Pancreas (tissue), 10 donors: ENCODE data around the gene DHRSX. TPM values are rescaled to one million over a fixed set of nuclear protein-coding genes. Genes with fewer than 3 reads are reported as not detected.

ENCODE experiments used
- ATAC-seq, 4 donors: fragments of 200-7000 bp; cut with Tn5 transposase; one replicate each; pipeline versions ENCODE4 v1.8.0 to v1.9.1; 2020; ENCODE audit warnings: mild to moderate bottlenecking in 4 of 4, moderate library complexity in 4 of 4
- DNase-seq, 6 donors: peaks; one replicate each; pipeline ENCODE4 v3.0.0-alpha.2; 2020
- FAIRE-seq: peaks from 2 replicates; lab custom pipeline; 2012; peaks lifted over from hg19 to GRCh38; lab: Jason Lieb, UNC
- H3K27ac ChIP-seq, 4 donors: fragments of 200-600 bp; sonication (generic); 1 replicate in 3 of 4; 2 replicates in 1 of 4; pipeline versions ENCODE4 v1.5.0 to v1.8.0; 2020
- H3K27me3 ChIP-seq, 4 donors: fragments of 200-600 bp; one replicate each; pipeline ENCODE4 v1.8.0; 2021
- H3K36me3 ChIP-seq, 3 donors: fragments of 200-600 bp; sonication (generic) in 1 of 3; one replicate each; pipeline versions ENCODE4 v1.5.0 to v1.8.0; 2020 to 2021
- H3K4me1 ChIP-seq, 3 donors: fragments of 200-600 bp; one replicate each; pipeline ENCODE4 v1.8.0; 2021
- H3K4me3 ChIP-seq, 4 donors: fragments of 200-600 bp; sonication (generic) in 2 of 4; one replicate each; pipeline versions ENCODE4 v1.5.0 to v1.8.0; 2020 to 2021
- H3K9me3 ChIP-seq, 4 donors: fragments of 200-600 bp; one replicate each; pipeline ENCODE4 v1.8.0; 2021
- WGBS, 2 donors: extraction: QIAGEN DNeasy Blood & Tissue Kit; methylation state at CpG; one replicate each; pipeline ENCODE4 v1.1.7; 2013; 5-methylcytosine and 5-hydroxymethylcytosine counted together
- intact Hi-C, 3 donors: fragments of 100-400 bp; cut with DNase I; formaldehyde crosslinking; loops; one replicate each; pipeline versions ENCODE4 v1.11.1 to v1.14.2; 2022
- polyA plus RNA-seq, 2 donors: library from polyadenylated mRNA; stranded (reverse); fragments of 200-250 nt; gene quantifications; one replicate each; pipeline ENCODE4 v1.2.3, GENCODE V29; 2013
- total RNA-seq, 6 donors: library from RNA; stranded (reverse); fragmentation: NEBNext Ultra II Directional in 4 of 6; extraction: Animal tissue kit (Norgen Biotek cat#: 25700) in 4 of 6; gene quantifications; one replicate each; pipeline versions ENCODE4 v1.2.1 to v1.2.4, GENCODE V29; 2021 to 2023
- TF ChIP-seq, protein P1 (sequence below), 4 donors: fragments of 200-600 bp; sonication (generic) in 3 of 4; IDR thresholded peaks; one replicate each; pipeline versions ENCODE4 v1.5.0 to v1.8.0; 2021; ENCODE audit warnings: antibody characterized with exemption in 4 of 4
- donor health status: healthy with polysubstance abuse.
- donor health status: DM: no; HTN: no; CAD: no; lungs with moderate emphysema.
- donor health status: DM: no; HTN: no; CAD: no.
- donor health status: control.
- donor health status: control.
- donor health status: Bipolar disorder and iron deficiency.
- donor health status: DM: yes; HTN: yes; CAD: no.
- donor health status: DM: no; HTN: no; CAD: no.
- donor health status: DM: no; HTN: no; CAD: no.
- donor health status: DM: yes; HTN: yes; CAD: no.

Gene DHRSX
- total and polyA plus RNA-seq, 8 donors, result 8.1 to 26.5 (median 17.2) TPM

DNA sequence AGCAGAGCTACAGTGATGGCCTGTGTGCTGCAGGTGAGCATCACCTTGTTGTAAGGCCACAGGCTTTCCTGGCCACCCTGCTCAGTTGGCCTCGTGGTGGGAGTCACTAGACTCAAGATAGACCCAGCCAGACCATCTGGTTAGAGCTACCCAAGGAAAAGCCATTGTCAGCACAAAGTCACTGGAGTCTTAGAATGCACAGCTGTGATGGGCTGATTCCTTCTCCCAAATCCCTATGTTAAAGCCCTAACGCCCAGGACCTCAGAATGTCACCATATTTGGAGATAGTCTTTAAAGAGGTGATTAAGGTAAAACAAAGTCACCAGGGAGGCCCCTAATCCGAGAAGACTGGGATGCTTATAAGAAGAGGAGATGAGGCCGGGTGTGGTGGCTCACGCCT is 173.4 kb downstream of the DHRSX start:
- FAIRE-seq, result no peak
- DNase-seq, result no peak
- ATAC-seq, result no peak
- Histone ChIP-seq H3K4me1 (no peaks in the 10 kb centered on the region), H3K4me3 (no peak overlapping the region), H3K9me3 (no peaks in the 10 kb centered on the region), H3K27ac (no peak overlapping the region), H3K27me3 (no peaks in the 10 kb centered on the region), H3K36me3 (no peaks in the 10 kb centered on the region)
- intact Hi-C loops, result no loop called here
- TF ChIP-seq, protein P1, sequence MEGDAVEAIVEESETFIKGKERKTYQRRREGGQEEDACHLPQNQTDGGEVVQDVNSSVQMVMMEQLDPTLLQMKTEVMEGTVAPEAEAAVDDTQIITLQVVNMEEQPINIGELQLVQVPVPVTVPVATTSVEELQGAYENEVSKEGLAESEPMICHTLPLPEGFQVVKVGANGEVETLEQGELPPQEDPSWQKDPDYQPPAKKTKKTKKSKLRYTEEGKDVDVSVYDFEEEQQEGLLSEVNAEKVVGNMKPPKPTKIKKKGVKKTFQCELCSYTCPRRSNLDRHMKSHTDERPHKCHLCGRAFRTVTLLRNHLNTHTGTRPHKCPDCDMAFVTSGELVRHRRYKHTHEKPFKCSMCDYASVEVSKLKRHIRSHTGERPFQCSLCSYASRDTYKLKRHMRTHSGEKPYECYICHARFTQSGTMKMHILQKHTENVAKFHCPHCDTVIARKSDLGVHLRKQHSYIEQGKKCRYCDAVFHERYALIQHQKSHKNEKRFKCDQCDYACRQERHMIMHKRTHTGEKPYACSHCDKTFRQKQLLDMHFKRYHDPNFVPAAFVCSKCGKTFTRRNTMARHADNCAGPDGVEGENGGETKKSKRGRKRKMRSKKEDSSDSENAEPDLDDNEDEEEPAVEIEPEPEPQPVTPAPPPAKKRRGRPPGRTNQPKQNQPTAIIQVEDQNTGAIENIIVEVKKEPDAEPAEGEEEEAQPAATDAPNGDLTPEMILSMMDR (IDR thresholded peaks at IDR 0.05), result no peak
- 93 to 96% methylated on average over 5 of the region's 5 CpGs for WGBS, 2 donors

DNA sequence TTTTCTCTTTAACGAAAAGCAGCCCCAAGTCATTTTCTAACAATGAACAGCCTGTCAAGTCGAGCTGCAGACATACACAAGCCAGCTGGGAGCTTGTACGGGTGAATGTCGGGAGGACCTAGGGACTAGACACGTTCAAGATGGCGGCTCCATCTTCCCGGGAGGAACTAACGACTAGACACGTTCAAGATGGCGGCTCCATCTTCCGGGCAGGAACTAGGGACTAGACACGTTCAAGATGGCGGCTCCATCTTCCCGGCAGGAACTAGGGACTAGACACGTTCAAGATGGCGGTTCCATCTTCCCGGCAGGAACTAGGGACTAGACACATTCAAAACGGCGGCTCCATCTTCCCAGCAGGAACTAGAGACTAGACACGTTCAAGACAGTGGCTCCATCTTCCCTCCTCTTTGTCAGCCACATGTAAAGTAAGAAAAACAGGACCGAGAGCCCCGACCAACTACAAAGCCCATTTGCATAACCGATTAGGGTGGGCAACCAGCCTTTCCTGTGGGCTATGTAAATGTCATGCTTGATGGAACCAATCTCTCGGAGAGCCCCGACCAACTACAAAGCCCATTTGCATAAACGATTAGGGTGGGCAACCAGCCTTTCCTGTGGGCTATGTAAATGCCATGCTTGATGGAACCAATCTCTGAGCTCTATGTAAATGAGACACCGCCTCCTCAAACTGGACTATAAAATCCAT is 175.5 kb downstream of the DHRSX start:
- 24 to 68% methylated on average over 27 of the region's 27 CpGs for WGBS, 2 donors
- peak; percentile 66 to 78 (median 76) for ATAC-seq
- no peaks in the 10 kb centered on the region for H3K4me1 ChIP-seq
- no peaks in the 10 kb centered on the region for H3K27me3 ChIP-seq
- H3K27ac ChIP-seq, result peak overlapping the region in 2 of 4 donors; percentile 33 to 70
- H3K9me3 ChIP-seq, result no peaks in the 10 kb centered on the region
- H3K4me3 ChIP-seq, result peak overlapping the region in 3 of 4 donors; percentile 19 to 55 (median 32)
- TF ChIP-seq, protein P1 (IDR thresholded peaks at IDR 0.05), result no peak
- peak; percentile 69 to 86 (median 84) for DNase-seq
- intact Hi-C loops, result no loop called here
- peak; percentile 47 for FAIRE-seq
- H3K36me3 ChIP-seq, result no peaks in the 10 kb centered on the region

DNA sequence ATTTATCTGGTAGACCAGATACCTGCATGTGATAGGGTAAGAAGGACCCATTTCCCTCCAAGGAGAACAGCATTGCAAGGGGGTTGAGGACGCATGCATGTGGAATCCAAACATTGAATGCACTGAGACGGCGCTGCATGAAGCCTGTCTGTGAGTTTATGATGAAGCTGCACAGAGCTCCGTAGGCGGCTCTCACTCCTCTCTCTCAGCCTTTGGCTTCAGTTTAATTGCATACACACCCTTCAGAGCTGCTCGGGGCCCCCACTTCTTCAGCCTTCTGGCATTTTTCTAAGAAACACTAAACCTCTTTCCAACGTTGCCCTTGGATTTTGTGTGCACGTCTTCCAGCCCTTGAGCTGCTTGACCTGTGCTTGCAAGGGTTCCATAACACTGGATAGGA is 176.6 kb downstream of the DHRSX start:
- WGBS, 2 donors, result 83% methylated on average over 8 of the region's 8 CpGs
- FAIRE-seq (no peak), ATAC-seq (no peak), DNase-seq (no peak)
- no peaks in the 10 kb centered on the region for H3K4me1 ChIP-seq
- H3K9me3 ChIP-seq, result no peaks in the 10 kb centered on the region
- no peak overlapping the region for H3K27ac ChIP-seq
- TF ChIP-seq, protein P1 (IDR thresholded peaks at IDR 0.05), result no peak
- no peak overlapping the region for H3K4me3 ChIP-seq
- H3K36me3 ChIP-seq, result no peaks in the 10 kb centered on the region
- H3K27me3 ChIP-seq, result no peaks in the 10 kb centered on the region
- intact Hi-C loops, result no loop called here

DNA sequence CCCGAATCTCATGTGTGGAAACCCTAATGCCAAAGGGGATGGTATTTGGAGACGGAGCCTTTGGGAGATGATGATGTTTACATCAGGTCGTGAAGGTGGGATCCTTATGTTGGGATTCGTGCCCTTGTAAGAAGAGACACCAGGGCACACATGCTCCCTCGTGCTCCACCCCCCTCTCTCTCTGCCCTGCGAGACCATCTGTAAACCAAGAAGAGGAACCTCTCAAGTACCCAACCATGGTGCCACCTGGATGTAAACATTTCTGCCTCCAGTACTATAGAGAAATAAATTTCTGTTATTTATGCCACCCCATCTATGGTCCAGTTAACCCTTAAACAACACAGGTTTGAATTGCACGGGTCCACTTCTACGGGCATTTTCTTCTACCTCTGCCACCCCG is 179.4 kb downstream of the DHRSX start:
- intact Hi-C loops, result no loop called here
- ATAC-seq (no peak), FAIRE-seq (no peak), DNase-seq (no peak)
- Histone ChIP-seq H3K9me3 (no peaks in the 10 kb centered on the region), H3K4me1 (no peaks in the 10 kb centered on the region), H3K4me3 (no peak overlapping the region), H3K27ac (peak overlapping the region in 2 of 4 donors; percentile 5 to 55), H3K36me3 (no peaks in the 10 kb centered on the region), H3K27me3 (no peaks in the 10 kb centered on the region)
- TF ChIP-seq, protein P1 (IDR thresholded peaks at IDR 0.05), result no peak
- WGBS, 2 donors, result 86 to 90% methylated on average over 9 of the region's 9 CpGs
